HepG2 (cell line): ENCODE measurements around the gene CEP135. TPM values are rescaled to one million over a fixed set of nuclear protein-coding genes. Genes with fewer than 3 reads are reported as not detected.

Experiments
- CBFB ChIP-seq: sonication (generic); formaldehyde crosslinking; IDR thresholded peaks from 2 replicates; pipeline ENCODE4 v1.4.0; 2020; ENCODE audit warnings: missing genetic modification reagents
- GLI4 ChIP-seq: sonication (generic); formaldehyde crosslinking; IDR thresholded peaks from 2 replicates; pipeline ENCODE4 v1.5.1; 2020; ENCODE audit warnings: missing genetic modification reagents, mild to moderate bottlenecking, moderate library complexity, borderline replicate concordance
- HMG20B ChIP-seq: conservative IDR thresholded peaks from 2 replicates; pipeline ENCODE4 v1.6.1; 2016; ENCODE audit warnings: missing genetic modification reagents, missing compliant biosample characterization
- JDP2 ChIP-seq: sonication (generic); formaldehyde crosslinking; IDR thresholded peaks from 2 replicates; pipeline ENCODE4 v1.8.1; 2022; ENCODE audit warnings: missing genetic modification reagents, borderline replicate concordance
- RBFOX2 ChIP-seq: fragments of 200-400 bp; formaldehyde crosslinking; IDR thresholded peaks from 2 replicates; pipeline ENCODE4 v1.6.1; 2017; ENCODE audit warnings: low read depth, mild to moderate bottlenecking, low read length
- ZNF225 ChIP-seq: sonication (generic); formaldehyde crosslinking; IDR thresholded peaks from 2 replicates; pipeline ENCODE4 v1.4.0; 2020; ENCODE audit warnings: mild to moderate bottlenecking, missing genetic modification reagents
- ZNF292 ChIP-seq: sonication (generic); formaldehyde crosslinking; IDR thresholded peaks from 2 replicates; pipeline ENCODE4 v1.8.1; 2022; ENCODE audit warnings: mild to moderate bottlenecking, low read depth, missing genetic modification reagents, borderline replicate concordance
- ZNF572 ChIP-seq: sonication (generic); formaldehyde crosslinking; IDR thresholded peaks from 2 replicates; pipeline ENCODE4 v1.5.1; 2020; ENCODE audit warnings: mild to moderate bottlenecking, missing genetic modification reagents
- ZNF614 ChIP-seq: IDR thresholded peaks from 2 replicates; pipeline ENCODE4 v1.6.1; 2018; ENCODE audit warnings: missing biosample characterization, missing genetic modification reagents, inconsistent platforms, borderline replicate concordance
- ZNF746 ChIP-seq: sonication (generic); formaldehyde crosslinking; IDR thresholded peaks from 2 replicates; pipeline ENCODE4 v1.8.0; 2022; ENCODE audit warnings: mild to moderate bottlenecking, missing genetic modification reagents
- polyA plus RNA-seq, 8 experiments: library from polyadenylated mRNA; depleted of rRNA in 3 of 8; stranded (reverse) in 7 of 8; unstranded in 1 of 8; fragments of >200 nt; fragmentation: Illumina TruSeq in 4 of 8; extraction: Trizol in 4 of 8; gene quantifications; 2 replicates each; pipeline versions ENCODE4 v1.2.1 to v1.2.3, GENCODE V29; 2011 to 2016; ENCODE audit warnings: low read depth in 4 of 8, missing spikeins in 1 of 8, mixed read lengths in 1 of 8; ENCODE audit not compliant: insufficient read depth in 1 of 8
- total RNA-seq, 5 experiments: library from RNA; depleted of rRNA; stranded (reverse); fragments of >200 nt; fragmentation: Illumina TruSeq; extraction: Trizol; gene quantifications; 2 replicates each; pipeline ENCODE4 v1.2.3, GENCODE V29; 2016; ENCODE audit warnings: low read depth in 1 of 5
- TF ChIP-seq, protein P1 (sequence below): sonication (generic); formaldehyde crosslinking; IDR thresholded peaks from 2 replicates; pipeline ENCODE4 v1.4.0; 2020; ENCODE audit warnings: missing genetic modification reagents
- TF ChIP-seq, protein P2 (sequence below): IDR thresholded peaks from 2 replicates; pipeline ENCODE4 v1.6.1; 2016
- TF ChIP-seq, protein P3 (sequence below): sonication (generic); formaldehyde crosslinking; IDR thresholded peaks from 2 replicates; pipeline ENCODE4 v1.5.0; 2020; ENCODE audit warnings: mild to moderate bottlenecking, missing genetic modification reagents, borderline replicate concordance
- TF ChIP-seq, protein P4 (sequence below): sonication (generic); formaldehyde crosslinking; IDR thresholded peaks from 2 replicates; pipeline ENCODE4 v1.4.0; 2020; ENCODE audit warnings: mild to moderate bottlenecking, missing genetic modification reagents
- TF ChIP-seq, protein P5 (sequence below): sonication (generic); formaldehyde crosslinking; IDR thresholded peaks from 2 replicates; pipeline ENCODE4 v1.5.1; 2020; ENCODE audit warnings: missing genetic modification reagents, mild to moderate bottlenecking, borderline replicate concordance

CEP135 gene
- total and polyA plus RNA-seq, 2 of the 13 experiments (the other 11 are each of a cell fraction or from before 2014, with no cell fraction given): 1.7 to 8.8 TPM

DNA sequence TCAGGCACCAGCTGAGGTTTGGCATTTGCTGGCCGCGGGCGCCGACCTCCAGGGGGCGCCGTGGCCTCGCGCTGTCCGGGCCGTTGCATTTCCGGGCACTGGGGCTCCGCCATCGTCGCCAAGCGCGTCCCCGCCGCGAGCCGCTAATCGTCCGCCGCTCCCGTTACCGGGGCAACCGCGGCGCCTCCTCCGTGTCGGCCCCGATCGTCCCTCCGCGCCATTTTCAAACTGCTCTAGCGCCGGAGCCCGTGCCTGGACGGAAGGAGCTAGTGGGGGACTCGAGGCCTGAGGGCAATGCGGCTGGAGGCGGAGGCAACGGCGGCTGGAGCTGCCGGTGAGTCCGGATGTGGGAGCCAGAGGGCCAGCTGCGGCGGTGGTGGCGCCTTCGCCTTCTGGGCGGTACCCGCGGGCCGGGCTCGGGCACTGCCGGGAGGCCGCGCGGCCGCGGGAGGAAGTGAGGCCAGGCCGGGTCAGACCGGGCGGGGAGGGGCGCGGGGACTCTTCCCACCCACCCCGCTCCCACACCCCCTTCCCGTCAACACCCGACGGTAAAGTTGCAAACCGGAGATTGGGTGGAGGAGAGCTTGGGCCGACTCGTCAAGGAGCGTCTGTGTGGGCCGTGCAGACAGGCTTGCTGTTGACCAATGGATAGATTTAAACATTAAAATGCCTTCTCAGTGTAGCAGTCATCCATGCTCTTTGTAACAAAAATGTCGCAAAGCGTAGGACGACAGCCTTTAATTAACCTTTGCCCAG, at the start of gene CEP135 (continued):
- TF ChIP-seq, protein P1, sequence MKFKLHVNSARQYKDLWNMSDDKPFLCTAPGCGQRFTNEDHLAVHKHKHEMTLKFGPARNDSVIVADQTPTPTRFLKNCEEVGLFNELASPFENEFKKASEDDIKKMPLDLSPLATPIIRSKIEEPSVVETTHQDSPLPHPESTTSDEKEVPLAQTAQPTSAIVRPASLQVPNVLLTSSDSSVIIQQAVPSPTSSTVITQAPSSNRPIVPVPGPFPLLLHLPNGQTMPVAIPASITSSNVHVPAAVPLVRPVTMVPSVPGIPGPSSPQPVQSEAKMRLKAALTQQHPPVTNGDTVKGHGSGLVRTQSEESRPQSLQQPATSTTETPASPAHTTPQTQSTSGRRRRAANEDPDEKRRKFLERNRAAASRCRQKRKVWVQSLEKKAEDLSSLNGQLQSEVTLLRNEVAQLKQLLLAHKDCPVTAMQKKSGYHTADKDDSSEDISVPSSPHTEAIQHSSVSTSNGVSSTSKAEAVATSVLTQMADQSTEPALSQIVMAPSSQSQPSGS (CRISPR knock-in tag): no peak; the same call in 1 of the 2 replicates
- no peak for TF ChIP-seq HMG20B (CRISPR knock-in tag)
- TF ChIP-seq, protein P2, sequence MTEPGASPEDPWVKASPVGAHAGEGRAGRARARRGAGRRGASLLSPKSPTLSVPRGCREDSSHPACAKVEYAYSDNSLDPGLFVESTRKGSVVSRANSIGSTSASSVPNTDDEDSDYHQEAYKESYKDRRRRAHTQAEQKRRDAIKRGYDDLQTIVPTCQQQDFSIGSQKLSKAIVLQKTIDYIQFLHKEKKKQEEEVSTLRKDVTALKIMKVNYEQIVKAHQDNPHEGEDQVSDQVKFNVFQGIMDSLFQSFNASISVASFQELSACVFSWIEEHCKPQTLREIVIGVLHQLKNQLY: no peak
- TF ChIP-seq ZNF572 (CRISPR knock-in tag): no peak; the same call in 1 of the 2 replicates
- TF ChIP-seq ZNF746 (CRISPR knock-in tag): no peak; the same call in 1 of the 2 replicates
- TF ChIP-seq, protein P3, sequence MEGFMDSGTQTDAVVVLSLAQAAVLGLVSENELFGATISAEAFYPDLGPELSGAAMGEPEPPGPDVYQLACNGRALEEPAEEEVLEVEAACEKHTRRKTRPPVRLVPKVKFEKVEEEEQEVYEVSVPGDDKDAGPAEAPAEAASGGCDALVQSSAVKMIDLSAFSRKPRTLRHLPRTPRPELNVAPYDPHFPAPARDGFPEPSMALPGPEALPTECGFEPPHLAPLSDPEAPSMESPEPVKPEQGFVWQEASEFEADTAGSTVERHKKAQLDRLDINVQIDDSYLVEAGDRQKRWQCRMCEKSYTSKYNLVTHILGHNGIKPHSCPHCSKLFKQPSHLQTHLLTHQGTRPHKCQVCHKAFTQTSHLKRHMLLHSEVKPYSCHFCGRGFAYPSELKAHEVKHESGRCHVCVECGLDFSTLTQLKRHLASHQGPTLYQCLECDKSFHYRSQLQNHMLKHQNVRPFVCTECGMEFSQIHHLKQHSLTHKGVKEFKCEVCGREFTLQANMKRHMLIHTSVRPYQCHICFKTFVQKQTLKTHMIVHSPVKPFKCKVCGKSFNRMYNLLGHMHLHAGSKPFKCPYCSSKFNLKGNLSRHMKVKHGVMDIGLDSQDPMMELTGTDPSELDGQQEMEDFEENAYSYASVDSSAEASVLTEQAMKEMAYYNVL (CRISPR knock-in tag): peak; percentile 87
- TF ChIP-seq, protein P4, sequence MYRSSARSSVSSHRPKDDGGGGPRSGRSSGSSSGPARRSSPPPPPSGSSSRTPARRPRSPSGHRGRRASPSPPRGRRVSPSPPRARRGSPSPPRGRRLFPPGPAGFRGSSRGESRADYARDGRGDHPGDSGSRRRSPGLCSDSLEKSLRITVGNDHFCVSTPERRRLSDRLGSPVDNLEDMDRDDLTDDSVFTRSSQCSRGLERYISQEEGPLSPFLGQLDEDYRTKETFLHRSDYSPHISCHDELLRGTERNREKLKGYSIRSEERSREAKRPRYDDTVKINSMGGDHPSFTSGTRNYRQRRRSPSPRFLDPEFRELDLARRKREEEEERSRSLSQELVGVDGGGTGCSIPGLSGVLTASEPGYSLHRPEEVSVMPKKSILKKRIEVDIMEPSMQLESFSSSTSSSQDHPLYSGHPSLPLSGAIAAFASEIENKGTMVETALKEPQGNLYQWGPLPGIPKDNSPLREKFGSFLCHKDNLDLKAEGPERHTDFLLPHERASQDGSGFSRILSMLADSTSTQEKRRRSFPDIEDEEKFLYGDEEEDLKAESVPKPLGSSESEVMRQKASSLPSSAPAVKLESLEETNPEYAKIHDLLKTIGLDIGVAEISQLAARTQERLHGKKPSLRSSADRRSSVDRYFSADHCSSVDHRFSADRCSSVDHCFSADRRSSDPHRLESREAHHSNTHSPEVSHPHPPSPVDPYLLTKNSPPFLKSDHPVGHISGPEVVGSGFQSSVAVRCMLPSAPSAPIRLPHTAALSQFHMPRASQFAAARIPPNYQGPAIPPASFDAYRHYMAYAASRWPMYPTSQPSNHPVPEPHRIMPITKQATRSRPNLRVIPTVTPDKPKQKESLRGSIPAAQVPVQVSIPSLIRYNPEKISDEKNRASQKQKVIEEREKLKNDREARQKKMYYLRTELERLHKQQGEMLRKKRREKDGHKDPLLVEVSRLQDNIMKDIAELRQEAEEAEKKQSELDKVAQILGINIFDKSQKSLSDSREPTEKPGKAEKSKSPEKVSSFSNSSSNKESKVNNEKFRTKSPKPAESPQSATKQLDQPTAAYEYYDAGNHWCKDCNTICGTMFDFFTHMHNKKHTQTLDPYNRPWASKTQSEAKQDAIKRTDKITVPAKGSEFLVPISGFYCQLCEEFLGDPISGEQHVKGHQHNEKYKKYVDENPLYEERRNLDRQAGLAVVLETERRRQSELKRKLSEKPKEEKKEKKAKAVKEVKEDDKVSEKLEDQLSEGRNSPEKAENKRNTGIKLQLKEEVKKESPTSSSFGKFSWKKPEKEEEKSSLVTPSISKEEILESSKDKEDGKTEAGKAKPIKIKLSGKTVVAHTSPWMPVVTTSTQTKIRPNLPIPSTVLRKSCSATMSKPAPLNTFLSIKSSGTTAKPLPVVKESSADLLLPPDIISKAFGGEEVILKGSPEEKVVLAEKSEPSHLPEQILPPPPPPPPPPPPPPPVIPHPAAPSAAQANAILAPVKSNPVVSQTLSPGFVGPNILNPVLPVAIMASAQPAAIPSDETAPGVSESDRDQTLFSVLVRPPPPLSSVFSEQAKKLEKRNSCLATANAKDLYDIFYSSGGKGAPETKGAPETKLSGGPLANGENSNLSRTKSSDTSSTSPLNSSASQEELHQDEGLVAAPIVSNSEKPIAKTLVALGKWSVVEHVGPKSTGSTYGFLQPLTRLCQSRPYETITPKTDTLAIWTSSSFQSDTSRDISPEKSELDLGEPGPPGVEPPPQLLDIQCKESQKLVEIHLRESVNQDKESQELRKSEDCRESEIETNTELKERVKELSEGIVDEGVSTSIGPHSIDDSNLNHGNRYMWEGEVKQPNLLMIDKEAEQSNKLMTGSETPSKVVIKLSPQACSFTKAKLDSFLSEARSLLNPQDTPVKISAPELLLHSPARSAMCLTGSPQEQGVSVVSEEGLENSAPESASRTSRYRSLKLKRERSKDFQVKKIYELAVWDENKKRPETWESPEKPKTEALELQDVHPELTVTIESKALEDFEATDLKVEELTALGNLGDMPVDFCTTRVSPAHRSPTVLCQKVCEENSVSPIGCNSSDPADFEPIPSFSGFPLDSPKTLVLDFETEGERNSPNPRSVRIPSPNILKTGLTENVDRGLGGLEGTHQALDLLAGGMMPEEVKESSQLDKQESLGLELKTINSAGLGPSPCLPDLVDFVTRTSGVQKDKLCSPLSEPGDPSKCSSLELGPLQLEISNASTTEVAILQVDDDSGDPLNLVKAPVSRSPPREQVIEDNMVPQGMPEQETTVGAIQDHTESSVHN: no peak
- TF ChIP-seq ZNF225 (CRISPR knock-in tag): peak; percentile 42; the same call in 1 of the 2 replicates
- TF ChIP-seq GLI4 (CRISPR knock-in tag): peak; percentile 89; the same call in 1 of the 2 replicates
- peak; percentile 87 for TF ChIP-seq RBFOX2
- TF ChIP-seq JDP2 (CRISPR knock-in tag): 0 out of 2 replicates have a peak, but pooled peaks have one; percentile 22
- TF ChIP-seq, protein P5, sequence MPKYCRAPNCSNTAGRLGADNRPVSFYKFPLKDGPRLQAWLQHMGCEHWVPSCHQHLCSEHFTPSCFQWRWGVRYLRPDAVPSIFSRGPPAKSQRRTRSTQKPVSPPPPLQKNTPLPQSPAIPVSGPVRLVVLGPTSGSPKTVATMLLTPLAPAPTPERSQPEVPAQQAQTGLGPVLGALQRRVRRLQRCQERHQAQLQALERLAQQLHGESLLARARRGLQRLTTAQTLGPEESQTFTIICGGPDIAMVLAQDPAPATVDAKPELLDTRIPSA (CRISPR knock-in tag): no peak; the same call in 1 of the 2 replicates
- peak; percentile 49; the same call in 1 of the 2 replicates for TF ChIP-seq CBFB
- TF ChIP-seq ZNF614 (CRISPR knock-in tag): peak; percentile 72; the same call in 1 of the 2 replicates
- no peak; the same call in 1 of the 2 replicates for TF ChIP-seq ZNF292 (CRISPR knock-in tag)
